NCI-H146 (cell line): ENCODE measurements around the gene FAM78A.
A peak's percentile ranks its signal among the peaks of the same experiment; 100 is the strongest.

Experiments used
- DNase-seq: peaks from one replicate; lab custom pipeline; 2025; lab: John Stamatoyannopoulos, UW

The FAM78A gene

GRCh38 chr9:131276094-131276888 is at the start of gene FAM78A:
FAM78A (minus strand) TSS chr9:131276510; CDS start chr9:131276179, 331 bp downstream.
- no peak for DNase-seq

GRCh38 chr9:131324736-131325679 is 48.7 kb upstream of the FAM78A start:
- no peak for DNase-seq

- peak; percentile 2 for DNase-seq
These were observed 47.3 kb upstream of the FAM78A start for GRCh38 chr9:131323629-131324028.

GRCh38 chr9:131320031-131320685 is 43.8 kb upstream of the FAM78A start:
- DNase-seq = no peak

GRCh38 chr9:131319486-131319885 is 43.2 kb upstream of the FAM78A start:
- no peak for DNase-seq

- no peak for DNase-seq
These were observed 42.1 kb upstream of the FAM78A start for GRCh38 chr9:131318231-131319085.

- no peak for DNase-seq
These were observed 36.8 kb upstream of the FAM78A start for GRCh38 chr9:131312822-131313770.

GRCh38 chr9:131312246-131312645 is 35.9 kb upstream of the FAM78A start:
- no peak for DNase-seq

- peak; percentile 21 for DNase-seq
These were observed 34.7 kb upstream of the FAM78A start for GRCh38 chr9:131310833-131311554.

- no peak for DNase-seq
These were observed 33.4 kb upstream of the FAM78A start for GRCh38 chr9:131309530-131310276.

- no peak for DNase-seq
These were observed 32.7 kb upstream of the FAM78A start for GRCh38 chr9:131308906-131309529.

- DNase-seq = no peak
These were observed 32.1 kb upstream of the FAM78A start for GRCh38 chr9:131308452-131308851.

- DNase-seq = no peak
These were observed 31.7 kb upstream of the FAM78A start for GRCh38 chr9:131307974-131308373.

- no peak for DNase-seq
These were observed 30.2 kb upstream of the FAM78A start for GRCh38 chr9:131306397-131307004.

- peak; percentile 9 for DNase-seq
These were observed 28.5 kb upstream of the FAM78A start for GRCh38 chr9:131304676-131305355.

GRCh38 chr9:131303381-131304321 is 27.3 kb upstream of the FAM78A start:
- no peak for DNase-seq
